Measurements from ENCODE around the gene SIX2.

SIX2 gene

GRCh38 chr2:45000921-45001868, 8.1 kb downstream of the SIX2 start:
- no peak for DNase-seq (ENCODE audit: low read depth)

- no peak for DNase-seq (ENCODE audit: low read depth)
These were observed 8.8 kb downstream of the SIX2 start for GRCh38 chr2:45000341-45000901.

- DNase-seq (ENCODE audit: low read depth), result no peak
These were observed 9.7 kb downstream of the SIX2 start for GRCh38 chr2:44999540-44999939.

GRCh38 chr2:44997963-44998362, 11.3 kb downstream of the SIX2 start:
- no peak for DNase-seq (ENCODE audit: low read depth)

GRCh38 chr2:44996356-44996755, 12.9 kb downstream of the SIX2 start:
- no peak for DNase-seq (ENCODE audit: low read depth)

- no peak for DNase-seq (ENCODE audit: low read depth)
These were observed 14.9 kb downstream of the SIX2 start for GRCh38 chr2:44994377-44994776.

GRCh38 chr2:44989176-44989575, 20.1 kb downstream of the SIX2 start:
- no peak for DNase-seq (ENCODE audit: low read depth)

GRCh38 chr2:44983836-44984604, 25.2 kb downstream of the SIX2 start:
- no peak for DNase-seq (ENCODE audit: low read depth)

GRCh38 chr2:44981714-44982108, 27.5 kb downstream of the SIX2 start:
- DNase-seq (ENCODE audit: low read depth), result no peak

GRCh38 chr2:44980751-44981713, 28.2 kb downstream of the SIX2 start:
- DNase-seq (ENCODE audit: low read depth), result no peak

- no peak for DNase-seq (ENCODE audit: low read depth)
These were observed 29.7 kb downstream of the SIX2 start for GRCh38 chr2:44979581-44979980.

GRCh38 chr2:44975571-44976450, 33.4 kb downstream of the SIX2 start:
- DNase-seq (ENCODE audit: low read depth), result no peak

- DNase-seq (ENCODE audit: low read depth), result no peak
These were observed 35.1 kb downstream of the SIX2 start for GRCh38 chr2:44974064-44974715.

GRCh38 chr2:44972771-44973535, 36.3 kb downstream of the SIX2 start:
- no peak for DNase-seq (ENCODE audit: low read depth)

- no peak for DNase-seq (ENCODE audit: low read depth)
These were observed 38.3 kb downstream of the SIX2 start for GRCh38 chr2:44970846-44971450.

GRCh38 chr2:44969936-44970335, 39.3 kb downstream of the SIX2 start:
- no peak for DNase-seq (ENCODE audit: low read depth)

- no peak for DNase-seq (ENCODE audit: low read depth)
These were observed 41.4 kb downstream of the SIX2 start for GRCh38 chr2:44967727-44968432.

- no peak for DNase-seq (ENCODE audit: low read depth)
These were observed 42.2 kb downstream of the SIX2 start for GRCh38 chr2:44967056-44967455.
